HepG2 (cell line): ENCODE measurements around the gene BEST2.

Experiments
- GABPA ChIP-seq, 2 experiments: IDR thresholded peaks; 2 replicates each; pipeline ENCODE4 v1.6.1; 2011 to 2016; ENCODE audit warnings: low read depth in 2 of 2, low read length in 1 of 2, missing biosample characterization in 1 of 2, missing genetic modification characterization in 1 of 2
- HCFC1 ChIP-seq: fragments of 150-350 bp; IDR thresholded peaks from 2 replicates; pipeline ENCODE4 v1.6.1; 2014; ENCODE audit warnings: low read depth, low read length
- POLR2A ChIP-seq, 2 experiments: IDR thresholded peaks; 2 replicates each; pipeline ENCODE4 v1.6.1; 2011; ENCODE audit warnings: low read depth in 2 of 2, low read length in 2 of 2, mild to moderate bottlenecking in 1 of 2, moderate library complexity in 1 of 2; ENCODE audit not compliant: insufficient read depth in 1 of 2
- SUZ12 ChIP-seq: fragments of 150-350 bp; IDR thresholded peaks from 2 replicates; pipeline ENCODE4 v1.6.1; 2014; ENCODE audit warnings: low read depth, low read length
- ZNF350 ChIP-seq: sonication (generic); formaldehyde crosslinking; IDR thresholded peaks from 2 replicates; pipeline ENCODE4 v1.4.0; 2020; ENCODE audit warnings: mild to moderate bottlenecking, low read depth, missing genetic modification reagents, borderline replicate concordance
- ZNF556 ChIP-seq: sonication (generic); formaldehyde crosslinking; IDR thresholded peaks from 2 replicates; pipeline ENCODE4 v1.4.0; 2020; ENCODE audit warnings: mild to moderate bottlenecking, missing genetic modification reagents, borderline replicate concordance
- ZNF879 ChIP-seq: sonication (generic); formaldehyde crosslinking; IDR thresholded peaks from 2 replicates; pipeline ENCODE4 v1.8.1; 2023; ENCODE audit warnings: missing genetic modification reagents
- TF ChIP-seq, protein P1 (sequence below): sonication (generic); formaldehyde crosslinking; IDR thresholded peaks from 2 replicates; pipeline ENCODE4 v1.5.0; 2020; ENCODE audit warnings: mild to moderate bottlenecking, missing genetic modification reagents, moderate library complexity
- TF ChIP-seq, protein P2 (sequence below), 2 experiments: IDR thresholded peaks; 2 replicates each; pipeline ENCODE4 v1.6.1; 2011 to 2012; ENCODE audit warnings: low read length in 2 of 2, borderline replicate concordance in 1 of 2, low read depth in 1 of 2, mild to moderate bottlenecking in 1 of 2, moderate library complexity in 1 of 2
- TF ChIP-seq, protein P3 (sequence below): sonication (generic); formaldehyde crosslinking; IDR thresholded peaks from 2 replicates; pipeline ENCODE4 v1.4.0; 2020; ENCODE audit warnings: missing genetic modification reagents
- TF ChIP-seq, protein P4 (sequence below): sonication (generic); formaldehyde crosslinking; IDR thresholded peaks from 2 replicates; pipeline ENCODE4 v1.8.1; 2023; ENCODE audit warnings: missing genetic modification reagents, inconsistent platforms, borderline replicate concordance
- TF ChIP-seq, protein P5 (sequence below), 2 experiments: sonication (generic) in 1 of 2; formaldehyde crosslinking in 1 of 2; IDR thresholded peaks; 2 replicates each; pipeline versions ENCODE4 v1.4.0 to v1.6.1; 2016 to 2020; ENCODE audit warnings: borderline replicate concordance in 1 of 2, low read depth in 1 of 2, mild to moderate bottlenecking in 1 of 2, missing genetic modification reagents in 1 of 2

DNA sequence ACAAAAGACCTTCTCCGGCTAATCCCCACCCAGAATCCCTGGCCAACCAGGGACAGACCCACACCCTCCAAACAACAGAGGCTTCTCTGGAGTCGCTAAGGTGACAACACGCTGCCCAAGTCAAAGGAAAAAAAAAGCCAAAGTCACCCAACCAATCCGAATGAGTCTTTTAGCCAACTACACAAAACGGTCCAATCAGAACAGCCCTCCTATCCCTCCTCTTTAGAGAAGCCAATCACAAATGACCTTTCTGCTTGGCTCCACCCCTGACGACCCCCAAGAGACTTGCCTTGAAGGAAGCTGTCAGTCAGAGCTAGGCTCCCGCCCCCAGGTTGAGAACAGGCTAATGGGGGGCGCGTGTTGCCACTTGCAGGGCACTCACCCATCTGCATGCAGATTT, 48.5 kb upstream of the BEST2 start:
- TF ChIP-seq ZNF556 (CRISPR knock-in tag) (no peak), ZNF879 (CRISPR knock-in tag) (no peak), SUZ12 (no peak), HCFC1 (no peak), POLR2A (IDR thresholded peaks at IDR 0.05; ENCODE audit: insufficient read depth in 1 of 2, low read depth in 2 of 2, low read length in 2 of 2) (no peak), GABPA (IDR thresholded peaks at IDR 0.05; ENCODE audit: low read depth, low read length) (no peak), GABPA (CRISPR knock-in tag; IDR thresholded peaks at IDR 0.05; ENCODE audit: low read depth) (no peak), ZNF350 (CRISPR knock-in tag) (no peak)
- TF ChIP-seq, protein P1, sequence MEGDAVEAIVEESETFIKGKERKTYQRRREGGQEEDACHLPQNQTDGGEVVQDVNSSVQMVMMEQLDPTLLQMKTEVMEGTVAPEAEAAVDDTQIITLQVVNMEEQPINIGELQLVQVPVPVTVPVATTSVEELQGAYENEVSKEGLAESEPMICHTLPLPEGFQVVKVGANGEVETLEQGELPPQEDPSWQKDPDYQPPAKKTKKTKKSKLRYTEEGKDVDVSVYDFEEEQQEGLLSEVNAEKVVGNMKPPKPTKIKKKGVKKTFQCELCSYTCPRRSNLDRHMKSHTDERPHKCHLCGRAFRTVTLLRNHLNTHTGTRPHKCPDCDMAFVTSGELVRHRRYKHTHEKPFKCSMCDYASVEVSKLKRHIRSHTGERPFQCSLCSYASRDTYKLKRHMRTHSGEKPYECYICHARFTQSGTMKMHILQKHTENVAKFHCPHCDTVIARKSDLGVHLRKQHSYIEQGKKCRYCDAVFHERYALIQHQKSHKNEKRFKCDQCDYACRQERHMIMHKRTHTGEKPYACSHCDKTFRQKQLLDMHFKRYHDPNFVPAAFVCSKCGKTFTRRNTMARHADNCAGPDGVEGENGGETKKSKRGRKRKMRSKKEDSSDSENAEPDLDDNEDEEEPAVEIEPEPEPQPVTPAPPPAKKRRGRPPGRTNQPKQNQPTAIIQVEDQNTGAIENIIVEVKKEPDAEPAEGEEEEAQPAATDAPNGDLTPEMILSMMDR (CRISPR knock-in tag): no peak
- TF ChIP-seq, protein P2, sequence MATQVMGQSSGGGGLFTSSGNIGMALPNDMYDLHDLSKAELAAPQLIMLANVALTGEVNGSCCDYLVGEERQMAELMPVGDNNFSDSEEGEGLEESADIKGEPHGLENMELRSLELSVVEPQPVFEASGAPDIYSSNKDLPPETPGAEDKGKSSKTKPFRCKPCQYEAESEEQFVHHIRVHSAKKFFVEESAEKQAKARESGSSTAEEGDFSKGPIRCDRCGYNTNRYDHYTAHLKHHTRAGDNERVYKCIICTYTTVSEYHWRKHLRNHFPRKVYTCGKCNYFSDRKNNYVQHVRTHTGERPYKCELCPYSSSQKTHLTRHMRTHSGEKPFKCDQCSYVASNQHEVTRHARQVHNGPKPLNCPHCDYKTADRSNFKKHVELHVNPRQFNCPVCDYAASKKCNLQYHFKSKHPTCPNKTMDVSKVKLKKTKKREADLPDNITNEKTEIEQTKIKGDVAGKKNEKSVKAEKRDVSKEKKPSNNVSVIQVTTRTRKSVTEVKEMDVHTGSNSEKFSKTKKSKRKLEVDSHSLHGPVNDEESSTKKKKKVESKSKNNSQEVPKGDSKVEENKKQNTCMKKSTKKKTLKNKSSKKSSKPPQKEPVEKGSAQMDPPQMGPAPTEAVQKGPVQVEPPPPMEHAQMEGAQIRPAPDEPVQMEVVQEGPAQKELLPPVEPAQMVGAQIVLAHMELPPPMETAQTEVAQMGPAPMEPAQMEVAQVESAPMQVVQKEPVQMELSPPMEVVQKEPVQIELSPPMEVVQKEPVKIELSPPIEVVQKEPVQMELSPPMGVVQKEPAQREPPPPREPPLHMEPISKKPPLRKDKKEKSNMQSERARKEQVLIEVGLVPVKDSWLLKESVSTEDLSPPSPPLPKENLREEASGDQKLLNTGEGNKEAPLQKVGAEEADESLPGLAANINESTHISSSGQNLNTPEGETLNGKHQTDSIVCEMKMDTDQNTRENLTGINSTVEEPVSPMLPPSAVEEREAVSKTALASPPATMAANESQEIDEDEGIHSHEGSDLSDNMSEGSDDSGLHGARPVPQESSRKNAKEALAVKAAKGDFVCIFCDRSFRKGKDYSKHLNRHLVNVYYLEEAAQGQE (IDR thresholded peaks at IDR 0.05; ENCODE audit: borderline replicate concordance in 1 of 2, low read depth in 1 of 2, low read length in 2 of 2): no peak
- TF ChIP-seq, protein P3, sequence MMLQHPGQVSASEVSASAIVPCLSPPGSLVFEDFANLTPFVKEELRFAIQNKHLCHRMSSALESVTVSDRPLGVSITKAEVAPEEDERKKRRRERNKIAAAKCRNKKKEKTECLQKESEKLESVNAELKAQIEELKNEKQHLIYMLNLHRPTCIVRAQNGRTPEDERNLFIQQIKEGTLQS (CRISPR knock-in tag): no peak
- TF ChIP-seq, protein P4, sequence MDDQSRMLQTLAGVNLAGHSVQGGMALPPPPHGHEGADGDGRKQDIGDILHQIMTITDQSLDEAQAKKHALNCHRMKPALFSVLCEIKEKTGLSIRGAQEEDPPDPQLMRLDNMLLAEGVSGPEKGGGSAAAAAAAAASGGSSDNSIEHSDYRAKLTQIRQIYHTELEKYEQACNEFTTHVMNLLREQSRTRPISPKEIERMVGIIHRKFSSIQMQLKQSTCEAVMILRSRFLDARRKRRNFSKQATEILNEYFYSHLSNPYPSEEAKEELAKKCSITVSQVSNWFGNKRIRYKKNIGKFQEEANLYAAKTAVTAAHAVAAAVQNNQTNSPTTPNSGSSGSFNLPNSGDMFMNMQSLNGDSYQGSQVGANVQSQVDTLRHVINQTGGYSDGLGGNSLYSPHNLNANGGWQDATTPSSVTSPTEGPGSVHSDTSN (CRISPR knock-in tag): no peak
- TF ChIP-seq, protein P5, sequence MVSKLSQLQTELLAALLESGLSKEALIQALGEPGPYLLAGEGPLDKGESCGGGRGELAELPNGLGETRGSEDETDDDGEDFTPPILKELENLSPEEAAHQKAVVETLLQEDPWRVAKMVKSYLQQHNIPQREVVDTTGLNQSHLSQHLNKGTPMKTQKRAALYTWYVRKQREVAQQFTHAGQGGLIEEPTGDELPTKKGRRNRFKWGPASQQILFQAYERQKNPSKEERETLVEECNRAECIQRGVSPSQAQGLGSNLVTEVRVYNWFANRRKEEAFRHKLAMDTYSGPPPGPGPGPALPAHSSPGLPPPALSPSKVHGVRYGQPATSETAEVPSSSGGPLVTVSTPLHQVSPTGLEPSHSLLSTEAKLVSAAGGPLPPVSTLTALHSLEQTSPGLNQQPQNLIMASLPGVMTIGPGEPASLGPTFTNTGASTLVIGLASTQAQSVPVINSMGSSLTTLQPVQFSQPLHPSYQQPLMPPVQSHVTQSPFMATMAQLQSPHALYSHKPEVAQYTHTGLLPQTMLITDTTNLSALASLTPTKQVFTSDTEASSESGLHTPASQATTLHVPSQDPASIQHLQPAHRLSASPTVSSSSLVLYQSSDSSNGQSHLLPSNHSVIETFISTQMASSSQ (IDR thresholded peaks at IDR 0.05; ENCODE audit: low read depth): no peak
- TF ChIP-seq, protein P5 (CRISPR knock-in tag; IDR thresholded peaks at IDR 0.05; ENCODE audit: borderline replicate concordance): no peak
